ENCODE results near the gene CRYBB2. TPM values are rescaled to one million over a fixed set of nuclear protein-coding genes. Genes with fewer than 3 reads are reported as not detected.

Gene CRYBB2
- total and polyA plus RNA-seq, 2 donors (not counting 1 experiment from before 2014, with no cell fraction given): not detected

DNA sequence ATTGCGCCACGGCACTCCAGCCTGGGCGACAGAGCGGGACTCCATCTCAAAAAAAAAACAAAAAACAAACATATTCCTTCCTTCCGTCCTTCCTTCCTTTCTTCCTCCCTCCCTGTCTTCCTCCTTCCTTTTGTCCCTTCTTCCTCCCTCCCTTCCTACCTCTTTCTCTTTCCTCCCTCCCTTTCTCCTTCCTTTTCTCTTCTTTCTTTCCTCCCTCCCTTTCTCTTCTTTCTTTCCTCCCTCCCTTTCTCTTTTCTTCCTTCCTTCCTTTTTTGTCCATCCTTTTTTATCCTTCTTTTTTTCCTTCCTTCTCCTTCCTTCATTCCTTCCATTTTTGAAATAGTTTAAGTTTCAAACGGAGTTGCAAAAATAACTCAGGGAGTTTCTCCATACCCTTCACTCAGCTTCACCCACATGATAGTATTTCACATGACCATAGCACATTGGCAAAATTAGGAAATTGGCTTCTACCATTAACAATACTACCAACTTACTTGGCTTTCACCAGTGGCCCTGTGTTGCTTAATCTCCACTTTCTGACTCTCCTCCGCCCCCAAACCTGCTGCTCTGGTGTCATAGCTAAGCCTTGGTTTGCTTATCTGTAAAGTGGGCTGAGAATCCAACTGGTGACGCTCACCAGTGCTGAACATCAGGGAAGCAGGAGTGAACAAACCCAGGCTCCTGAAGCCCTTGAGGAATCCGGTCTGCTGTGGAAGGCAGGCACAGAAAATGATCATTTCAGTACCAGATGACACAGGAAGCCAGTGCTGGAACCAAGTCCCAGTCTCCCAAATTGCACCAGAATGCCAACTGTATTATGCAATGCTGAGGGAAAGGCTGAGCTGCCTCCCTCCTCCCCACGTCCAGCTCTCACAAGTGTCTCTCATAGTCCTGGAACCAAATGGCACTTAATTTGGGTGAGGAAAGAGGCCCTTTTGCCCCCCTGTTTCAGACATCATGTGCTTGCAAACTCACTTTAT is 37.0 kb upstream of the CRYBB2 start:
- no peaks in the 10 kb centered on the region for H3K4me1 Mint-ChIP-seq
- no peak overlapping the region for H3K27ac Mint-ChIP-seq
- H3K36me3 ChIP-seq (replicated peaks in 1 of 2; ENCODE audit: control extremely low read depth in 1 of 2, control insufficient read depth in 1 of 2, extremely low read depth in 1 of 2, insufficient read depth in 2 of 2, low read length in 1 of 2): no peaks in the 10 kb centered on the region
- ChIA-PET POLR2A (no interaction called here), CTCF (no interaction called here)
- WGBS (ENCODE audit: insufficient coverage): 100% methylated on average over 4 of the region's 10 CpGs
- DNase-seq: no peak
- H3K4me3 Mint-ChIP-seq: no peak overlapping the region
- TF ChIP-seq, protein P1, sequence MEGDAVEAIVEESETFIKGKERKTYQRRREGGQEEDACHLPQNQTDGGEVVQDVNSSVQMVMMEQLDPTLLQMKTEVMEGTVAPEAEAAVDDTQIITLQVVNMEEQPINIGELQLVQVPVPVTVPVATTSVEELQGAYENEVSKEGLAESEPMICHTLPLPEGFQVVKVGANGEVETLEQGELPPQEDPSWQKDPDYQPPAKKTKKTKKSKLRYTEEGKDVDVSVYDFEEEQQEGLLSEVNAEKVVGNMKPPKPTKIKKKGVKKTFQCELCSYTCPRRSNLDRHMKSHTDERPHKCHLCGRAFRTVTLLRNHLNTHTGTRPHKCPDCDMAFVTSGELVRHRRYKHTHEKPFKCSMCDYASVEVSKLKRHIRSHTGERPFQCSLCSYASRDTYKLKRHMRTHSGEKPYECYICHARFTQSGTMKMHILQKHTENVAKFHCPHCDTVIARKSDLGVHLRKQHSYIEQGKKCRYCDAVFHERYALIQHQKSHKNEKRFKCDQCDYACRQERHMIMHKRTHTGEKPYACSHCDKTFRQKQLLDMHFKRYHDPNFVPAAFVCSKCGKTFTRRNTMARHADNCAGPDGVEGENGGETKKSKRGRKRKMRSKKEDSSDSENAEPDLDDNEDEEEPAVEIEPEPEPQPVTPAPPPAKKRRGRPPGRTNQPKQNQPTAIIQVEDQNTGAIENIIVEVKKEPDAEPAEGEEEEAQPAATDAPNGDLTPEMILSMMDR (IDR thresholded peaks at IDR 0.05): no peak
- no peak for TF ChIP-seq EZH2 (IDR thresholded peaks at IDR 0.05; ENCODE audit: borderline replicate concordance, insufficient read depth, low read depth, low read length, poor library complexity, severe bottlenecking)
- H3K4me3 ChIP-seq (ENCODE audit: control extremely low read depth in 1 of 5, extremely low read depth in 1 of 5, insufficient read depth in 1 of 5, low read depth in 2 of 5, low read length in 4 of 5): no peak overlapping the region
- H2AFZ ChIP-seq (ENCODE audit: insufficient read depth, low read depth, low read length, poor library complexity, severe bottlenecking): no peak overlapping the region
- H4K20me1 ChIP-seq (ENCODE audit: control insufficient read depth, insufficient read depth, low read length, poor library complexity, severe bottlenecking): no peaks in the 10 kb centered on the region
- H3K27ac ChIP-seq (ENCODE audit: low read length in 2 of 2): no peak overlapping the region
- no peak overlapping the region for H3K4me2 ChIP-seq (replicated peaks; ENCODE audit: low read depth, low read length, poor library complexity, severe bottlenecking)
- H3K9ac ChIP-seq (ENCODE audit: low read length): no peak overlapping the region
- H3K27me3 ChIP-seq (replicated peaks in 1 of 4; ENCODE audit: control extremely low read depth in 1 of 4, control insufficient read depth in 3 of 4, insufficient read depth in 4 of 4, low read length in 3 of 4): no peaks in the 10 kb centered on the region
- intact Hi-C loops (cut with micrococcal nuclease): no loop called here
- H3K79me2 ChIP-seq (ENCODE audit: control insufficient read depth, insufficient read depth, low read length): no peaks in the 10 kb centered on the region
- peaks cover 0 to 14% (median 5%) of the 10 kb centered on the region in 3 donors for H3K9me3 ChIP-seq (ENCODE audit: control extremely low read depth in 1 of 3, control insufficient read depth in 2 of 3, insufficient read depth in 1 of 3, low read length in 2 of 3)
- no peak for ATAC-seq (ENCODE audit: low read depth)
- peaks cover 8% of the 10 kb centered on the region for H3K9me3 Mint-ChIP-seq (ENCODE audit: insufficient read depth)
- H3K27me3 Mint-ChIP-seq: peaks cover 3% of the 10 kb centered on the region
- H3K4me1 ChIP-seq (ENCODE audit: control insufficient read depth in 2 of 2, insufficient read depth in 2 of 2, low read length in 2 of 2): no peaks in the 10 kb centered on the region
